Neural progenitor cell (in vitro differentiated cells): ENCODE measurements around the gene RBMS1. TPM values are rescaled to one million over a fixed set of nuclear protein-coding genes. Genes with fewer than 3 reads are reported as not detected.

ENCODE experiments used
- DNase-seq: peaks from one replicate; pipeline ENCODE4 v3.0.0-alpha.2; 2016; ENCODE audit warnings: low spot score
- H2AFZ ChIP-seq: fragments of 200-600 bp; sonication (generic); replicated peaks from 2 replicates; pipeline ENCODE4 v1.6.1; 2016; ENCODE audit warnings: antibody characterized with exemption
- H3F3A ChIP-seq: fragments of 200-600 bp; sonication (generic); 2 replicates; pipeline ENCODE4 v1.6.1; 2016; ENCODE audit warnings: antibody characterized with exemption, low read depth
- H3K27ac ChIP-seq: fragments of 200-600 bp; sonication (generic); 2 replicates; pipeline ENCODE4 v1.5.1; 2016; ENCODE audit warnings: mild to moderate bottlenecking
- H3K27me3 ChIP-seq: fragments of 200-600 bp; sonication (generic); 2 replicates; pipeline ENCODE4 v1.6.1; 2016; ENCODE audit warnings: mild to moderate bottlenecking, moderate library complexity
- H3K36me3 ChIP-seq: fragments of 200-600 bp; sonication (generic); 2 replicates; pipeline ENCODE4 v1.5.1; 2016
- H3K4me1 ChIP-seq: fragments of 200-600 bp; sonication (generic); 2 replicates; pipeline ENCODE4 v1.6.1; 2016; ENCODE audit warnings: mixed run types
- H3K4me2 ChIP-seq: fragments of 200-600 bp; sonication (generic); 2 replicates; pipeline ENCODE4 v1.6.1; 2016
- H3K4me3 ChIP-seq: fragments of 200-600 bp; sonication (generic); 2 replicates; pipeline ENCODE4 v1.5.1; 2016
- H3K79me2 ChIP-seq: fragments of 200-600 bp; sonication (generic); 2 replicates; pipeline ENCODE4 v1.6.1; 2016; ENCODE audit warnings: low read depth
- H3K9ac ChIP-seq: fragments of 200-600 bp; sonication (generic); 2 replicates; pipeline ENCODE4 v1.6.1; 2016
- H3K9me3 ChIP-seq: fragments of 200-600 bp; sonication (generic); 2 replicates; pipeline ENCODE4 v1.5.1; 2016; ENCODE audit warnings: low read depth
- H4K20me1 ChIP-seq: fragments of 200-600 bp; sonication (generic); 2 replicates; pipeline ENCODE4 v1.6.1; 2016; ENCODE audit warnings: low read depth
- H3K27ac Mint-ChIP-seq: 3 replicates; pipeline ENCODE4 v1.8.0; 2021; ENCODE audit warnings: mixed read lengths
- H3K27me3 Mint-ChIP-seq: 2 replicates; pipeline ENCODE4 v1.8.0; 2022; ENCODE audit warnings: low read depth, mild to moderate bottlenecking, inconsistent platforms, moderate library complexity, mixed read lengths; ENCODE audit not compliant: insufficient read depth
- H3K36me3 Mint-ChIP-seq: 3 replicates; pipeline ENCODE4 v1.8.0; 2021; ENCODE audit warnings: mixed read lengths
- H3K4me1 Mint-ChIP-seq: 3 replicates; pipeline ENCODE4 v1.8.0; 2021; ENCODE audit warnings: mixed read lengths
- H3K4me3 Mint-ChIP-seq: 3 replicates; pipeline ENCODE4 v1.8.0; 2021; ENCODE audit warnings: mild to moderate bottlenecking, moderate library complexity, mixed read lengths
- H3K9me3 Mint-ChIP-seq: 3 replicates; pipeline ENCODE4 v1.8.0; 2020; ENCODE audit warnings: mixed read lengths
- CTCF ChIP-seq: fragments of 200-600 bp; sonication (generic); IDR thresholded peaks from 2 replicates; pipeline ENCODE4 v1.5.1; 2017; ENCODE audit warnings: antibody characterized with exemption, mild to moderate bottlenecking
- EZH2 ChIP-seq: fragments of 200-600 bp; sonication (generic); IDR thresholded peaks from 2 replicates; pipeline ENCODE4 v1.6.1; 2017; ENCODE audit warnings: antibody characterized with exemption, mild to moderate bottlenecking, moderate library complexity
- EZH2phosphoT487 ChIP-seq: fragments of 200-600 bp; sonication (generic); IDR thresholded peaks from 2 replicates; pipeline ENCODE4 v1.6.1; 2017; ENCODE audit warnings: antibody characterized with exemption
- total RNA-seq: library from RNA; depleted of rRNA; stranded (reverse); fragments of >200 nt; gene quantifications from 2 replicates; pipeline ENCODE4 v1.2.3, GENCODE V29; 2015; ENCODE audit warnings: low replicate concordance

RBMS1 gene
- total RNA-seq, 1 donor from 2014 or later = 101 TPM

- no peak overlapping the region for H3K27ac ChIP-seq
- H3K4me1 Mint-ChIP-seq = peaks cover 18% of the 10 kb centered on the region
- H4K20me1 ChIP-seq = peaks cover 56% of the 10 kb centered on the region
- no peak for DNase-seq
- H3K9me3 Mint-ChIP-seq = no peaks in the 10 kb centered on the region
- H3K9me3 ChIP-seq = no peaks in the 10 kb centered on the region
- peaks cover 7% of the 10 kb centered on the region for H3F3A ChIP-seq
- no peak for TF ChIP-seq CTCF
- TF ChIP-seq EZH2 = no peak
- TF ChIP-seq EZH2phosphoT487 = no peak
- no peak overlapping the region for H3K4me3 Mint-ChIP-seq
- H3K79me2 ChIP-seq = peaks cover 82% of the 10 kb centered on the region
- H3K4me3 ChIP-seq = no peak overlapping the region
- no peaks in the 10 kb centered on the region for H3K27me3 Mint-ChIP-seq
- H3K27ac Mint-ChIP-seq = no peak overlapping the region
- no peak overlapping the region for H2AFZ ChIP-seq
- H3K36me3 Mint-ChIP-seq = no peaks in the 10 kb centered on the region
- H3K4me1 ChIP-seq = peaks cover 39% of the 10 kb centered on the region
- H3K27me3 ChIP-seq = no peaks in the 10 kb centered on the region
- peak overlapping the region; percentile 24 for H3K4me2 ChIP-seq
- no peaks in the 10 kb centered on the region for H3K36me3 ChIP-seq
- no peak overlapping the region for H3K9ac ChIP-seq
Measured at GRCh38 chr2:160324917-160325316, 168.7 kb downstream of the RBMS1 start.

- no peaks in the 10 kb centered on the region for H3K36me3 ChIP-seq
- peaks cover 17% of the 10 kb centered on the region for H3K4me1 Mint-ChIP-seq
- peaks cover 50% of the 10 kb centered on the region for H4K20me1 ChIP-seq
- no peaks in the 10 kb centered on the region for H3K9me3 ChIP-seq
- H3K9me3 Mint-ChIP-seq = no peaks in the 10 kb centered on the region
- no peak overlapping the region for H3K9ac ChIP-seq
- no peak overlapping the region for H3K27ac ChIP-seq
- no peak overlapping the region for H3K4me2 ChIP-seq
- TF ChIP-seq EZH2phosphoT487 = no peak
- TF ChIP-seq CTCF = peak; percentile 75
- no peak overlapping the region for H3K4me3 ChIP-seq
- no peaks in the 10 kb centered on the region for H3K27me3 Mint-ChIP-seq
- H3K4me3 Mint-ChIP-seq = no peak overlapping the region
- peak; percentile 49 for DNase-seq
- H3K36me3 Mint-ChIP-seq = no peaks in the 10 kb centered on the region
- H3K27me3 ChIP-seq = no peaks in the 10 kb centered on the region
- peaks cover 82% of the 10 kb centered on the region for H3K79me2 ChIP-seq
- H3K27ac Mint-ChIP-seq = no peak overlapping the region
- H3F3A ChIP-seq = peaks cover 7% of the 10 kb centered on the region
- H3K4me1 ChIP-seq = peaks cover 39% of the 10 kb centered on the region
- no peak overlapping the region for H2AFZ ChIP-seq
Measured at GRCh38 chr2:160324161-160324800, 169.3 kb downstream of the RBMS1 start.

GRCh38 chr2:160322320-160322719 lies 171.3 kb downstream of the RBMS1 start:
- H3K36me3 Mint-ChIP-seq = no peaks in the 10 kb centered on the region
- Histone ChIP-seq H3K36me3 (no peaks in the 10 kb centered on the region), H3F3A (peaks cover 20% of the 10 kb centered on the region), H3K27ac (no peak overlapping the region), H3K4me2 (no peak overlapping the region), H3K27me3 (no peaks in the 10 kb centered on the region), H3K9me3 (no peaks in the 10 kb centered on the region), H4K20me1 (peaks cover 43% of the 10 kb centered on the region), H2AFZ (no peak overlapping the region), H3K79me2 (peaks cover 66% of the 10 kb centered on the region), H3K4me3 (no peak overlapping the region), H3K9ac (no peak overlapping the region), H3K4me1 (peaks cover 44% of the 10 kb centered on the region)
- no peaks in the 10 kb centered on the region for H3K9me3 Mint-ChIP-seq
- no peak overlapping the region for H3K27ac Mint-ChIP-seq
- peaks cover 17% of the 10 kb centered on the region for H3K4me1 Mint-ChIP-seq
- H3K4me3 Mint-ChIP-seq = no peak overlapping the region
- DNase-seq = no peak
- TF ChIP-seq EZH2 = no peak
- TF ChIP-seq EZH2phosphoT487 = no peak
- no peak for TF ChIP-seq CTCF
- no peaks in the 10 kb centered on the region for H3K27me3 Mint-ChIP-seq
